K562 (cell line): ENCODE measurements around the gene KRT36. TPM values are rescaled to one million over a fixed set of nuclear protein-coding genes. Genes with fewer than 3 reads are reported as not detected.

Experiments
- CC2D1A ChIP-seq: fragments of 450-650 bp; IDR thresholded peaks from 2 replicates; pipeline ENCODE4 v1.6.1; 2017; ENCODE audit warnings: mild to moderate bottlenecking
- CEBPG ChIP-seq, 3 experiments: fragments of 200-800 bp in 1 of 3; sonication (Bioruptor generic) in 1 of 3; sonication (generic) in 1 of 3; formaldehyde crosslinking in 1 of 3; IDR thresholded peaks in 2 of 3; conservative IDR thresholded peaks in 1 of 3; 2 replicates each; pipeline versions ENCODE4 v1.6.1 to v1.8.0; 2016 to 2022; ENCODE audit warnings: missing compliant biosample characterization in 2 of 3, missing genetic modification characterization in 2 of 3, mild to moderate bottlenecking in 1 of 3, missing genetic modification reagents in 1 of 3
- ERF ChIP-seq: fragments of 450-650 bp; formaldehyde crosslinking; IDR thresholded peaks from 2 replicates; pipeline ENCODE4 v1.4.0; 2020; ENCODE audit warnings: mild to moderate bottlenecking, mixed read lengths
- HMG20A ChIP-seq: fragments of 450-650 bp; formaldehyde crosslinking; conservative IDR thresholded peaks from 2 replicates; pipeline ENCODE4 v1.4.0; 2020; ENCODE audit warnings: mild to moderate bottlenecking, mixed read lengths
- HNRNPK ChIP-seq: fragments of 200-400 bp; formaldehyde crosslinking; IDR thresholded peaks from one replicate; pipeline ENCODE4 v1.6.1; 2018; ENCODE audit warnings: mild to moderate bottlenecking, low read depth, low read length; ENCODE audit not compliant: poor library complexity, severe bottlenecking
- KAT2B ChIP-seq: IDR thresholded peaks from one replicate; pipeline ENCODE4 v1.6.1; 2012; ENCODE audit warnings: low read depth, mild to moderate bottlenecking, control low read depth, inconsistent platforms, low read length, moderate library complexity
- REST ChIP-seq, 2 experiments: fragments of 450-650 bp; formaldehyde crosslinking in 1 of 2; IDR thresholded peaks; 2 replicates each; pipeline versions ENCODE4 v1.4.0 to v1.6.1; 2014 to 2020; ENCODE audit warnings: mild to moderate bottlenecking in 2 of 2, borderline replicate concordance in 1 of 2, low read depth in 1 of 2
- ZKSCAN3 ChIP-seq: fragments of 250-450 bp; sonication (Bioruptor Pico); IDR thresholded peaks from 2 replicates; pipeline ENCODE4 v1.4.0; 2020
- ZNF586 ChIP-seq: fragments of 450-650 bp; formaldehyde crosslinking; conservative IDR thresholded peaks from 2 replicates; pipeline ENCODE4 v1.4.0; 2020; ENCODE audit warnings: mild to moderate bottlenecking, moderate library complexity
- ZNF75A ChIP-seq: fragments of 450-650 bp; formaldehyde crosslinking; IDR thresholded peaks from 2 replicates; pipeline ENCODE4 v1.4.0; 2020; ENCODE audit warnings: mild to moderate bottlenecking
- polyA plus RNA-seq, 8 experiments: library from polyadenylated mRNA; depleted of rRNA in 4 of 8; stranded (reverse) in 5 of 8; unstranded in 3 of 8; fragments of >200 nt; fragmentation: Nextera tagmentation in 2 of 8; fragmentation: Illumina TruSeq in 1 of 8; extraction: Ambion mirVana in 2 of 8; extraction: Trizol in 1 of 8; gene quantifications; 2 replicates each; pipeline versions ENCODE4 v1.2.1 to v1.2.3, GENCODE V29; 2011 to 2014; ENCODE audit warnings: inconsistent platforms in 1 of 8, missing spikeins in 1 of 8
- total RNA-seq, 7 experiments: library from RNA; depleted of rRNA in 6 of 7; stranded (reverse); fragments of >200 nt in 6 of 7; fragmentation: Illumina TruSeq in 2 of 7; extraction: Trizol in 2 of 7; gene quantifications; 2 replicates each; pipeline versions ENCODE4 v1.2.1 to v1.2.3, GENCODE V29; 2011 to 2021; ENCODE audit warnings: low replicate concordance in 1 of 7
- TF ChIP-seq, protein P1 (sequence below), 2 experiments: IDR thresholded peaks; 2 replicates each; pipeline ENCODE4 v1.6.1; 2011; ENCODE audit warnings: borderline replicate concordance in 1 of 2, control low read depth in 1 of 2, low read depth in 1 of 2, low read length in 1 of 2, mild to moderate bottlenecking in 1 of 2, mixed read lengths in 1 of 2, moderate library complexity in 1 of 2; ENCODE audit not compliant: insufficient read depth in 1 of 2, insufficient read length in 1 of 2, poor library complexity in 1 of 2, severe bottlenecking in 1 of 2; ENCODE audit errors: extremely low read depth in 1 of 2
- TF ChIP-seq, protein P2 (sequence below): fragments of 450-650 bp; conservative IDR thresholded peaks from 2 replicates; pipeline ENCODE4 v1.6.1; 2016; ENCODE audit warnings: missing genetic modification characterization, low read depth, mild to moderate bottlenecking, missing compliant biosample characterization, moderate library complexity

Gene KRT36
- total and polyA plus RNA-seq, 9 of the 15 experiments (the other 6 are each of a cell fraction or from before 2014, with no cell fraction given), result 0.04 TPM; not detected in 8

DNA sequence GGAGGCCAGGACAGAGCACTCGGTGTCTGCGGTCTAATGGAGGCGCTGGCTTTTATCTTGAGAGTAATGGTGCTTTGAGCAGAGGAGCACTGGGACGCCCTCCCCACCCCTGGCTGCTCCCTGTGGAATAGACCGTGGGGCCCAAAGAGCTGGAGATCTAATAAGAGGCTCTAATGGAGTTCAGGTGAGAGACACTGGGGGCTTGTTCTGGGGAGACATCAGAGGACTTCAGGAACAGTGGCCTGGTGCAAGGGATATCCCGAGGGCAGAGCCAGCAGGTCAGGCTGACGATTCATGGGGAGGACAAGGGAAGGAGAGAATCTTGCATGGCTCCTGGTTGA, 47.9 kb upstream of the KRT36 start (continued):
- TF ChIP-seq REST (IDR thresholded peaks at IDR 0.05; ENCODE audit: borderline replicate concordance) (no peak), REST (CRISPR knock-in tag; IDR thresholded peaks at IDR 0.05; ENCODE audit: low read depth) (no peak), ERF (CRISPR knock-in tag) (no peak), ZKSCAN3 (no peak), KAT2B (no peak), ZNF586 (CRISPR knock-in tag) (no peak), HNRNPK (no peak), HMG20A (CRISPR knock-in tag) (no peak), CC2D1A (no peak), ZNF75A (CRISPR knock-in tag) (no peak), CEBPG (CRISPR knock-in tag; IDR thresholded peaks at IDR 0.05) (no peak), CEBPG (tag; conservative IDR thresholded peaks at IDR 0.05 in 1 of 2, IDR thresholded peaks at IDR 0.05 in 1 of 2) (no peak)
- TF ChIP-seq, protein P1, sequence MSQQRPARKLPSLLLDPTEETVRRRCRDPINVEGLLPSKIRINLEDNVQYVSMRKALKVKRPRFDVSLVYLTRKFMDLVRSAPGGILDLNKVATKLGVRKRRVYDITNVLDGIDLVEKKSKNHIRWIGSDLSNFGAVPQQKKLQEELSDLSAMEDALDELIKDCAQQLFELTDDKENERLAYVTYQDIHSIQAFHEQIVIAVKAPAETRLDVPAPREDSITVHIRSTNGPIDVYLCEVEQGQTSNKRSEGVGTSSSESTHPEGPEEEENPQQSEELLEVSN (IDR thresholded peaks at IDR 0.05; ENCODE audit: borderline replicate concordance in 1 of 2, extremely low read depth in 1 of 2, insufficient read depth in 1 of 2, insufficient read length in 1 of 2, low read depth in 1 of 2, low read length in 1 of 2, poor library complexity in 1 of 2, severe bottlenecking in 1 of 2), result no peak
- TF ChIP-seq, protein P2, sequence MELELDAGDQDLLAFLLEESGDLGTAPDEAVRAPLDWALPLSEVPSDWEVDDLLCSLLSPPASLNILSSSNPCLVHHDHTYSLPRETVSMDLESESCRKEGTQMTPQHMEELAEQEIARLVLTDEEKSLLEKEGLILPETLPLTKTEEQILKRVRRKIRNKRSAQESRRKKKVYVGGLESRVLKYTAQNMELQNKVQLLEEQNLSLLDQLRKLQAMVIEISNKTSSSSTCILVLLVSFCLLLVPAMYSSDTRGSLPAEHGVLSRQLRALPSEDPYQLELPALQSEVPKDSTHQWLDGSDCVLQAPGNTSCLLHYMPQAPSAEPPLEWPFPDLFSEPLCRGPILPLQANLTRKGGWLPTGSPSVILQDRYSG (tag), result no peak
